K562 (cell line): ENCODE results near the gene TMEM248. TPM values are rescaled to one million over a fixed set of nuclear protein-coding genes. Genes with fewer than 3 reads are reported as not detected.

Experiments used
- ATAC-seq: fragments of 200-7000 bp; cut with Tn5 transposase; 3 replicates; pipeline ENCODE4 v1.9.1; 2020; ENCODE audit warnings: moderate library complexity
- BruUV-seq: library from RNA; stranded (reverse); fragments of 400-500 nt; replicated peaks from 2 replicates; lab custom pipeline; 2021; lab: Mats Ljungman, UMichigan
- CTCF ChIA-PET: fragments of 300-600 bp; formaldehyde crosslinking; extraction: SDS; loops from one replicate; lab custom pipeline; 2021; ENCODE audit warnings: low intra/inter-chr PET ratio; lab: Yijun Ruan, JAX
- POLR2A ChIA-PET: fragments of 300-600, 350-650 bp; sonication (Branson Sonifier 250); formaldehyde crosslinking; extraction: SDS; loops from one replicate; lab custom pipeline; 2021; ENCODE audit warnings: antibody characterized with exemption, inconsistent platforms; lab: Yijun Ruan, JAX
- DNase-seq, 4 experiments: peaks; one replicate each; pipeline versions ENCODE4 v3.0.0 to v3.0.0-alpha.2; 2011 to 2018; ENCODE audit warnings: low spot score in 3 of 4, mixed read lengths in 3 of 4; ENCODE audit errors: extremely low read depth in 1 of 4
- FAIRE-seq: peaks from 2 replicates; lab custom pipeline; 2011; peaks lifted over from hg19 to GRCh38; lab: Jason Lieb, UNC
- H2AFZ ChIP-seq: 2 replicates; pipeline ENCODE4 v1.6.0; 2011; ENCODE audit warnings: low read depth, low read length, control low read depth, inconsistent platforms
- H3K27ac ChIP-seq: fragments of 200-600 bp; 3 replicates; pipeline ENCODE4 v1.8.0; 2011; ENCODE audit warnings: low read depth, mild to moderate bottlenecking, control low read depth, inconsistent platforms, low read length, moderate library complexity, mixed read lengths; ENCODE audit errors: extremely low read depth
- H3K27me3 ChIP-seq, 2 experiments: fragments of 300-600 bp in 1 of 2; 2 replicates in 1 of 2; 3 replicates in 1 of 2; pipeline versions ENCODE4 v1.6.0 to v1.8.0; 2011; ENCODE audit warnings: inconsistent platforms in 2 of 2, low read length in 2 of 2, mild to moderate bottlenecking in 1 of 2, mixed read lengths in 1 of 2, moderate library complexity in 1 of 2; ENCODE audit not compliant: control insufficient read depth in 2 of 2, insufficient read depth in 2 of 2
- H3K36me3 ChIP-seq: fragments of 300-600 bp; 3 replicates; pipeline ENCODE4 v1.8.0; 2011; ENCODE audit warnings: mild to moderate bottlenecking, low read length, inconsistent platforms; ENCODE audit not compliant: control insufficient read depth, insufficient read depth
- H3K4me1 ChIP-seq, 2 experiments: fragments of 200-600 bp in 1 of 2; replicated peaks in 1 of 2; 2 replicates in 1 of 2; 3 replicates in 1 of 2; pipeline versions ENCODE4 v1.5.1 to v1.8.0; 2011; ENCODE audit warnings: inconsistent platforms in 2 of 2, low read length in 2 of 2, mild to moderate bottlenecking in 1 of 2, mixed read lengths in 1 of 2, moderate library complexity in 1 of 2; ENCODE audit not compliant: control insufficient read depth in 2 of 2, insufficient read depth in 2 of 2
- H3K4me2 ChIP-seq: 2 replicates; pipeline ENCODE4 v1.6.1; 2011; ENCODE audit warnings: low read length, control low read depth, inconsistent platforms, mixed read lengths; ENCODE audit not compliant: insufficient read depth
- H3K4me3 ChIP-seq: fragments of 200-600 bp; sonication (generic), shearing (Covaris generic); 2 replicates; pipeline ENCODE4 v1.5.1; 2016; ENCODE audit warnings: control low read depth, inconsistent platforms
- H3K79me2 ChIP-seq: fragments of 200-600 bp; 3 replicates; pipeline ENCODE4 v1.8.0; 2011; ENCODE audit warnings: low read length, inconsistent platforms; ENCODE audit not compliant: control insufficient read depth, insufficient read depth
- H3K9ac ChIP-seq, 2 experiments: 2 replicates each; pipeline versions ENCODE4 v1.6.0 to v1.6.1; 2011; ENCODE audit warnings: low read depth in 2 of 2, low read length in 2 of 2, control low read depth in 1 of 2, inconsistent platforms in 1 of 2, mild to moderate bottlenecking in 1 of 2, mixed read lengths in 1 of 2; ENCODE audit not compliant: insufficient read depth in 1 of 2
- H3K9me1 ChIP-seq: one replicate; pipeline ENCODE4 v1.6.0; 2011; ENCODE audit warnings: inconsistent platforms, mild to moderate bottlenecking, low read length, moderate library complexity; ENCODE audit not compliant: control insufficient read depth, insufficient read depth
- H3K9me3 ChIP-seq: replicated peaks from 2 replicates; pipeline ENCODE4 v1.5.1; 2011; ENCODE audit warnings: low read depth, low read length, inconsistent platforms; ENCODE audit not compliant: control insufficient read depth, insufficient read depth
- H4K20me1 ChIP-seq: replicated peaks from 2 replicates; pipeline ENCODE4 v1.6.1; 2011; ENCODE audit warnings: low read length, inconsistent platforms, mixed read lengths; ENCODE audit not compliant: control insufficient read depth, insufficient read depth
- ELF2 ChIP-seq: fragments of 250-450 bp; sonication (Bioruptor Pico); IDR thresholded peaks from 2 replicates; pipeline ENCODE4 v1.5.0; 2021; ENCODE audit warnings: mild to moderate bottlenecking
- ETS2 ChIP-seq: IDR thresholded peaks from 2 replicates; pipeline ENCODE4 v1.6.1; 2016; ENCODE audit warnings: borderline replicate concordance, missing genetic modification characterization, mild to moderate bottlenecking, moderate library complexity, missing compliant biosample characterization; ENCODE audit not compliant: poor library complexity, severe bottlenecking
- HLTF ChIP-seq: fragments of 450-650 bp; IDR thresholded peaks from 2 replicates; pipeline ENCODE4 v1.6.1; 2016
- MTA3 ChIP-seq: fragments of 450-650 bp; formaldehyde crosslinking; IDR thresholded peaks from 2 replicates; pipeline ENCODE4 v1.6.1; 2017; ENCODE audit warnings: mild to moderate bottlenecking, borderline replicate concordance
- MXI1 ChIP-seq: IDR thresholded peaks from 2 replicates; pipeline ENCODE4 v1.6.1; 2011; ENCODE audit warnings: low read depth, mild to moderate bottlenecking, improper control_type of control experiment, low read length
- NCOR1 ChIP-seq: fragments of 450-650 bp; IDR thresholded peaks from 2 replicates; pipeline ENCODE4 v1.6.1; 2016; ENCODE audit warnings: mild to moderate bottlenecking, moderate library complexity
- NR1H2 ChIP-seq: sonication (generic); formaldehyde crosslinking; IDR thresholded peaks from 2 replicates; pipeline ENCODE4 v1.4.0; 2020; ENCODE audit warnings: mild to moderate bottlenecking, missing genetic modification reagents
- SMARCA5 ChIP-seq: fragments of 450-650 bp; IDR thresholded peaks from 2 replicates; pipeline ENCODE4 v1.6.1; 2016
- ZFP30 ChIP-seq: fragments of 250-450 bp; sonication (Bioruptor Pico); IDR thresholded peaks from 2 replicates; pipeline ENCODE4 v1.8.0; 2022; ENCODE audit warnings: moderate library complexity, mild to moderate bottlenecking, inconsistent platforms, borderline replicate concordance
- ZNF232 ChIP-seq: sonication (generic); formaldehyde crosslinking; IDR thresholded peaks from 2 replicates; pipeline ENCODE4 v1.8.0; 2022; ENCODE audit warnings: mild to moderate bottlenecking, missing genetic modification reagents
- WGBS: fragments of 100-300 bp; shearing (Covaris generic); methylation state at CpG from one replicate; pipeline ENCODE4 v1.1.6; 2016; ENCODE audit warnings: low coverage, mixed read lengths; ENCODE audit not compliant: insufficient coverage; ENCODE audit errors: missing lambda C conversion rate; 5-methylcytosine and 5-hydroxymethylcytosine counted together
- in situ Hi-C: fragments of 300-500 bp; cut with MboI; formaldehyde crosslinking; loops from 4 replicates; pipeline ENCODE4 v1.15.0; 2018; ENCODE audit warnings: inconsistent platforms, mixed read lengths
- intact Hi-C: fragments of 100-400 bp; cut with micrococcal nuclease; formaldehyde crosslinking; loops from 2 replicates; pipeline ENCODE4 v1.14.2; 2022
- polyA plus RNA-seq, 8 experiments: library from polyadenylated mRNA; depleted of rRNA in 4 of 8; stranded (reverse) in 5 of 8; unstranded in 3 of 8; fragments of >200 nt; fragmentation: Nextera tagmentation in 2 of 8; fragmentation: Illumina TruSeq in 1 of 8; extraction: Ambion mirVana in 2 of 8; extraction: Trizol in 1 of 8; gene quantifications; 2 replicates each; pipeline versions ENCODE4 v1.2.1 to v1.2.3, GENCODE V29; 2011 to 2014; ENCODE audit warnings: inconsistent platforms in 1 of 8, missing spikeins in 1 of 8
- total RNA-seq, 7 experiments: library from RNA; depleted of rRNA in 6 of 7; stranded (reverse); fragments of >200 nt in 6 of 7; fragmentation: Illumina TruSeq in 2 of 7; extraction: Trizol in 2 of 7; gene quantifications; 2 replicates each; pipeline versions ENCODE4 v1.2.1 to v1.2.3, GENCODE V29; 2011 to 2021; ENCODE audit warnings: low replicate concordance in 1 of 7
- TF ChIP-seq, protein P1 (sequence below), 2 experiments: fragments of 450-650 bp; IDR thresholded peaks; 2 replicates each; pipeline ENCODE4 v1.6.1; 2018; ENCODE audit warnings: mild to moderate bottlenecking in 2 of 2, low read depth in 1 of 2; ENCODE audit not compliant: partially characterized antibody in 2 of 2
- TF ChIP-seq, protein P2 (sequence below): IDR thresholded peaks from 2 replicates; pipeline ENCODE4 v1.6.1; 2011; ENCODE audit warnings: borderline replicate concordance, low read depth, mild to moderate bottlenecking, moderate library complexity, low read length; ENCODE audit not compliant: insufficient read depth, poor library complexity, severe bottlenecking

Gene TMEM248
- total and polyA plus RNA-seq, 9 of the 15 experiments (the other 6 are each of a cell fraction or from before 2014, with no cell fraction given) = 6.3 to 132 (median 64.4) TPM

DNA sequence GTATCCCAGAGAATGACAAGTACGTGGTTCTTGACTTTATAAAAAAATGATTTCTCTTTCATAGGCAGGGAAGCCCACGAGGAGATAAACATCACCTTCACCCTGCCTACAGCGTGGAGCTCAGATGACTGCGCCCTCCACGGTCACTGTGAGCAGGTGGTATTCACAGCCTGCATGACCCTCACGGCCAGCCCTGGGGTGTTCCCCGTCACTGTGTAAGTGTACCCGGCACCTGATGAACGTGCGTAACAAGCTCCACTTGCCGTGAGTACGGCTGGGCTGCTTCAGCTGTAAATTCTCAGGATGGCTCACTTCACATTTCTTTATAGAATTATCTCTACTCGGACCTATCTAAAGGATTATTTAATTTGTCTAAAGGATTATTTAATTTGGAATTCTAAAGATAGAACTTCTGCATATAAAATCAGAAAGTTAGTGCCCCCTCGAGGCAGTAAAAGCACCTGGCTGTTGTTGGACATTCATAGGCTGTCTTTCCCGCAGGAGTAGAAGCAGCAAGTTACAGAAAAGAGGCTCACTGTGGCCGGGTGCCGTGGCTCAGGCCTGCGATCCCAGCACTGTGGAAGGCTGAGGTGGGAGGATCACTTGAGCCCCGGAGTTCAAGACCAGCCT is 27.6 kb downstream of the TMEM248 start:
- POLR2A ChIA-PET = interaction anchor here (0.9 to 1.3 kb wide), 3 partner anchors 10 to 15 kb away, joined by 3 to 7 read pairs (median 6); no protein-coding TSS in a partner anchor
- Histone ChIP-seq H4K20me1 (no peaks in the 10 kb centered on the region), H3K9me3 (no peaks in the 10 kb centered on the region), H3K9ac (no peak overlapping the region), H3K9me1 (peaks cover 3% of the 10 kb centered on the region), H3K27ac (no peak overlapping the region)
- intact Hi-C loops = no loop called here
- 96% methylated on average over 19 of the region's 19 CpGs for WGBS
- DNase-seq = no peak
- TF ChIP-seq ELF2 (CRISPR knock-in tag) (no peak), MXI1 (no peak), ZFP30 (CRISPR knock-in tag) (no peak), ETS2 (tag) (no peak), NR1H2 (CRISPR knock-in tag) (no peak), HLTF (no peak), ZNF232 (no peak), NCOR1 (no peak), SMARCA5 (no peak), MTA3 (no peak)
- TF ChIP-seq, protein P1, sequence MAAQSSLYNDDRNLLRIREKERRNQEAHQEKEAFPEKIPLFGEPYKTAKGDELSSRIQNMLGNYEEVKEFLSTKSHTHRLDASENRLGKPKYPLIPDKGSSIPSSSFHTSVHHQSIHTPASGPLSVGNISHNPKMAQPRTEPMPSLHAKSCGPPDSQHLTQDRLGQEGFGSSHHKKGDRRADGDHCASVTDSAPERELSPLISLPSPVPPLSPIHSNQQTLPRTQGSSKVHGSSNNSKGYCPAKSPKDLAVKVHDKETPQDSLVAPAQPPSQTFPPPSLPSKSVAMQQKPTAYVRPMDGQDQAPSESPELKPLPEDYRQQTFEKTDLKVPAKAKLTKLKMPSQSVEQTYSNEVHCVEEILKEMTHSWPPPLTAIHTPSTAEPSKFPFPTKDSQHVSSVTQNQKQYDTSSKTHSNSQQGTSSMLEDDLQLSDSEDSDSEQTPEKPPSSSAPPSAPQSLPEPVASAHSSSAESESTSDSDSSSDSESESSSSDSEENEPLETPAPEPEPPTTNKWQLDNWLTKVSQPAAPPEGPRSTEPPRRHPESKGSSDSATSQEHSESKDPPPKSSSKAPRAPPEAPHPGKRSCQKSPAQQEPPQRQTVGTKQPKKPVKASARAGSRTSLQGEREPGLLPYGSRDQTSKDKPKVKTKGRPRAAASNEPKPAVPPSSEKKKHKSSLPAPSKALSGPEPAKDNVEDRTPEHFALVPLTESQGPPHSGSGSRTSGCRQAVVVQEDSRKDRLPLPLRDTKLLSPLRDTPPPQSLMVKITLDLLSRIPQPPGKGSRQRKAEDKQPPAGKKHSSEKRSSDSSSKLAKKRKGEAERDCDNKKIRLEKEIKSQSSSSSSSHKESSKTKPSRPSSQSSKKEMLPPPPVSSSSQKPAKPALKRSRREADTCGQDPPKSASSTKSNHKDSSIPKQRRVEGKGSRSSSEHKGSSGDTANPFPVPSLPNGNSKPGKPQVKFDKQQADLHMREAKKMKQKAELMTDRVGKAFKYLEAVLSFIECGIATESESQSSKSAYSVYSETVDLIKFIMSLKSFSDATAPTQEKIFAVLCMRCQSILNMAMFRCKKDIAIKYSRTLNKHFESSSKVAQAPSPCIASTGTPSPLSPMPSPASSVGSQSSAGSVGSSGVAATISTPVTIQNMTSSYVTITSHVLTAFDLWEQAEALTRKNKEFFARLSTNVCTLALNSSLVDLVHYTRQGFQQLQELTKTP (IDR thresholded peaks at IDR 0.05; ENCODE audit: low read depth in 1 of 2, partially characterized antibody in 2 of 2) = no peak
- TF ChIP-seq, protein P2, sequence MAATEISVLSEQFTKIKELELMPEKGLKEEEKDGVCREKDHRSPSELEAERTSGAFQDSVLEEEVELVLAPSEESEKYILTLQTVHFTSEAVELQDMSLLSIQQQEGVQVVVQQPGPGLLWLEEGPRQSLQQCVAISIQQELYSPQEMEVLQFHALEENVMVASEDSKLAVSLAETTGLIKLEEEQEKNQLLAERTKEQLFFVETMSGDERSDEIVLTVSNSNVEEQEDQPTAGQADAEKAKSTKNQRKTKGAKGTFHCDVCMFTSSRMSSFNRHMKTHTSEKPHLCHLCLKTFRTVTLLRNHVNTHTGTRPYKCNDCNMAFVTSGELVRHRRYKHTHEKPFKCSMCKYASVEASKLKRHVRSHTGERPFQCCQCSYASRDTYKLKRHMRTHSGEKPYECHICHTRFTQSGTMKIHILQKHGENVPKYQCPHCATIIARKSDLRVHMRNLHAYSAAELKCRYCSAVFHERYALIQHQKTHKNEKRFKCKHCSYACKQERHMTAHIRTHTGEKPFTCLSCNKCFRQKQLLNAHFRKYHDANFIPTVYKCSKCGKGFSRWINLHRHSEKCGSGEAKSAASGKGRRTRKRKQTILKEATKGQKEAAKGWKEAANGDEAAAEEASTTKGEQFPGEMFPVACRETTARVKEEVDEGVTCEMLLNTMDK = no peak
- TF ChIP-seq, all 486 proteins: peak for 0
- Histone ChIP-seq H3K4me3 (no peak overlapping the region), H3K27me3 (no peaks in the 10 kb centered on the region), H3K4me1 (peaks cover 0 to 4% of the 10 kb centered on the region in 2 experiments; a peak in 1 of 5 replicates), H3K4me2 (no peak overlapping the region), H3K36me3 (peaks cover 88% of the 10 kb centered on the region), H2AFZ (no peak overlapping the region), H3K79me2 (no peaks in the 10 kb centered on the region)
- BruUV-seq = no TSS peak
- FAIRE-seq (no peak), ATAC-seq (no peak)
- in situ Hi-C loops = no loop called here
- CTCF ChIA-PET = no interaction called here
